HG02678 (cell line): ENCODE results near the gene PRRX2.
"Not testable (repeated sequence)": the region's sequence is repeated elsewhere in the genome, so short reads cannot be mapped to it uniquely, and the experiment has no call there.

Experiments
- ATAC-seq: cut with Tn5 transposase; IDR thresholded peaks from one replicate; pipeline ENCODE4 v1.9.1; 2021; ENCODE audit warnings: mild to moderate bottlenecking, moderate library complexity; ENCODE audit not compliant: unreplicated experiment

The PRRX2 gene

DNA sequence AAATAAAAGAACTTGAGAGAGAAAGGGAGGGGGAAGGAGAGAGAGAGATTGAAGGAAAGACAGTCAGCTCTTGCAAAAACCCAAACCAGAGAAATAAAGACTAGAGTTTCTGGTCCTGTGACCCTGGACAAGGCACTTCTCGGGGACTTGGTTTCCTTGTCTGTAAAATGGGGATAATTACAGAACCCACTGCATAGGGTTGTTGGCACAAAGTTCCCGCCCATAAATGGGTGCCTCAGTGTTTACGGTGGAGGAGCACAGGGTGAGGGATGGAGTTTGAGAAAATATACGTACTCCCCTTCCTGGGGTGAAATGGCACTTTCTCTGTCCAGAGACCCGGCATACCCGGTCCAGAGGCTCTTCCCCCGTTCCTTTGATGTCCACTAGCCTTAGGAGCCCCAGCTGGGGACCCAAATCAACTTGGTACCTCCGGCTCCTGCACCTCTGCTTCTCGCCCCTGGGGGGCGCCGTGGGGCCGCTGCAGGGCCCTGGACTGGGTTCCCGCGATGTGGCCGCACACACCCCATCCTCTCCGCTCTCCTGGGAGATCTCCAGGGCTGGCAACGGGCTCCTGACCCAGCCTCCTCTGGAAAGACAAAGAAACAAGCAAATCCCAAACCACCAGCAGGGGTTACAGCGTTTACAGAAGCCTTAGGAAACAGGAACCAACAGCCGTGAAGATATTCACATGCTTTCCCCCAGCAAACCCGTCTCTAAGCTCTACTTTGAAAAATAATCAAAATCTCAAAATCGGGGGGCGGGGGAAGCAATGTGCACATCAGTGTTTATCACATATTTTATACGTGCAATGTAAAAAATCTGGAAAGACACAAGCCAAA is 61.1 kb downstream of the PRRX2 start:
- ATAC-seq: no peak

DNA sequence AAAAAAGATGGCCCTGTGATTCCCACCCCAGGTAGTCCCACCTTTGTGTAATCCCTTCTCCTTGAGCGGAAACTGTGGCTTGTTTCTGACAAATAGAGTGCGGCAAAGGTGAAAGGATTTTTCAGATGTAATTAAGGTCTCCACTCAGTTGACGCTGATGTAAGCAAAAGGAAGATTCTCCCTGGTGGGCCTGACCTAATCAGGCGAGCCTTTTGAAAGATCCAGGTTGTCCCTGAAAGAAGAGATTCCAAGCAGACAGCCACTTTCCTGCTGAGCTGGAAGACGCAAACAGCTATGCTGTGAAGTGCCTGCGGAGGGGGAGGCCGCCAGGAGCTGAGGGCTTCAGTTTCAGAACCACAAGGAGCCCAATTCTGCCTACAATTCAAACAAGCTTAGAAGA is 63.3 kb downstream of the PRRX2 start:
- no peak for ATAC-seq

DNA sequence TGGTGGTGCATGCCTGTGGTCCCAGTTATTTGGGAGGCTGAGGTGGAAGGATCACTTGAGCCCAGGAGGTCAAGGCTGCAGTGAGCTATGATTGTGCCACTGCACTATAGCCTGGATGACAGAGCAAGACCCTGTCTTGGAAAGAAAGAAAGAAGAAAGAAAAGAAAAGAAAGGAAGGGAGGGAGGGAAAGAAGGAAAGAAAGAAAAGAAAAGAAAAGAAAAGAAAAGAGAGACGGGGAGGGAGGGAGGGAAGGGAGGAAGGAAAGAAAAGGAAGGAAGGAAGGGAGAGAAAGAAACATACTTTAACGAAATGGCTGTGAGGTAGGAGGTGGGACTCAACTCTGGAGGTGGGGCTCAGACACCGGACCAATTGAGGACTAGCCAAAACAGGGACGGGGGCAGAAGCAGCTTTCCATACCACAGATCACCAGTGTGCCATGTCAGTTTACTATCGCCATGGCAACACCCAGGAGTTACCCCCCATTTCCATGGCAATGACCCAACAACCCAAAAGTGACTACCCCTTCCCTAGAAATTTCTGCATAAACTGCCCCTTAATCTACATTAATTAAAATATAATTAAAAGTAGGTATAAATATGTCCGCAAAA is 66.1 kb downstream of the PRRX2 start:
- no peak for ATAC-seq

DNA sequence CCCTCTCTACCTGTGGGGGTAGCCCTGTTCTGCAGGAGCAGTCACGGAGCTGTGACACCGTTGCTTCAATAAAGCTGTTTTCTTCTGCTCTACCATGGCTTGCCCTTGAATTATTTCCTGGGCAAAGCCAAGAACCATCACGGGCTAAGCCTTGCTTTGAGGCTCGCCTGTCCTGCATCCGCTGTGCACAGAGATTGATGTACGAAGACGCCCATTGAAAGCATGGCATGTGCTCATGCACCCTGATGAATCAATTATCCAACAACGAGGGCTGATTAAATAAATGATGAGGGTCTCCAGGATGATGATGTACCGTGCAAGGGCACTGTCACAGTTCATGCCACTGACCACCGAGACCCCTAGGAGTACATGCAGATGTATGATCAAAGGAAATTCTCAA is 66.7 kb downstream of the PRRX2 start:
- no peak for ATAC-seq

DNA sequence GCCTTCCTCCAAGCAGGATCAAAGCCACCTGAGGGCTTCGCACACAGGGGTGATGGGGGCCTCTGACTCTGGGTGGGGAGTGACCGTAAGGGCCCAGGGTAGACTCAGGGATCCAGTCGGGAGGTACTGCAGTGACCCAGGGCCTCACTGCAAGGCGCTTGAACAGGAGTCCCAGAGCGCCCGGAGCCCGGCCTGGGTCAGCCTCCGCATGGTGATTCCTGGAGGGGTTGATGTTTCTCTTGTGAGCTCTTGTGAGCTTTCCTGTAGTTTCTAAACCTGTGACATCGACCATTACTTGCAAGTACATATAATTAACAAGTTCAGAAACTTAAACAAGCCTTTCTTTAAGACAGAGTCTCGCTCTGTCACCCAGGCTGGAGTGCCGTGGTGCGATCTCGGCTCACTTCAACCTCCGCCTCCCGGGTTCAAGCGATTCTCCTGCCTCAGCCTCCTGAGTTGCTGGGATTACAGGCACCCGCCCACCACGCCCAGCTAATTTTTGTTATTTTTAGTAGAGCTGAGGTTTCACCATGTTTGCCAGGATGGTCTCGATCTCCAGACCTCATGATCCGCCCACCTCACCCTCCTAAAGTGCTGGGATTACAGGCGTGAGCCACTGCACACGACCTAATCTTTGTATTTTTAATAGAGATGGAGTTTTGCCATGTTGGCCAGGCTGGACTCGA is 67.6 kb downstream of the PRRX2 start:
- no peak for ATAC-seq

DNA sequence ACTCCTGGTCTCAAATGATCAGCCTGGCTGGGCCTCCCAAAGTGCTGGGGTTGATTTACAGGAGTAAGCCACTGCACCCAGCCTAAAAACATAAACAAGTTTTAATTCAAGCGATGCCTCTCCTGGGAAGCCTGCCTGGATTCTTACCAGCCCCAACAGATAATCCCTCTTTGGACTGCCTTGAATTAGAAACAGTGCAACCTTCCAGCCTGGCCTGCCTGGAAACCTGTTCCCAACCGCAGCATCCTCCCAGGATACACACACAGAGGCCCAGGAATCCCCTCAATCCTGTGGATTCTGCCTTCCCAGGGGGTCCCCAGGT is 68.1 kb downstream of the PRRX2 start:
- ATAC-seq: no peak

DNA sequence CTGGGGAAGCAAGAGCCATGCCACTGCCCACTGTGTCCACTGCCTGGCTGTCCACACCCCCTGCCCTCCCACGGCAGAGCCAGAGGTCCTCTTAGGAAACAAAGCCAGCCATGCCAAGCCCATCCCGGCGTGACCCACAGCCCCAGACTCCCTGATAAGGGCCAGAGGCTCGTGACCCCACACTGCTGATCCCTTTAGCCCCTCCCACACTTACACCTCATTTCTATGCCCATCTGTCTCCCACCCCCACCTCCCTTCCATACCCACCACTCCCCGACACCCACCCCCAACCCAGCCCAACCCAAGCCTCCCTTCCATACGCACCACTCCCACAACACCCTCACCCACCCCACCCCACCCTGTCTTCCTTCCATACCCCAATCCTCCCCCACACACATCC is 70.1 kb downstream of the PRRX2 start:
- ATAC-seq: no peak

DNA sequence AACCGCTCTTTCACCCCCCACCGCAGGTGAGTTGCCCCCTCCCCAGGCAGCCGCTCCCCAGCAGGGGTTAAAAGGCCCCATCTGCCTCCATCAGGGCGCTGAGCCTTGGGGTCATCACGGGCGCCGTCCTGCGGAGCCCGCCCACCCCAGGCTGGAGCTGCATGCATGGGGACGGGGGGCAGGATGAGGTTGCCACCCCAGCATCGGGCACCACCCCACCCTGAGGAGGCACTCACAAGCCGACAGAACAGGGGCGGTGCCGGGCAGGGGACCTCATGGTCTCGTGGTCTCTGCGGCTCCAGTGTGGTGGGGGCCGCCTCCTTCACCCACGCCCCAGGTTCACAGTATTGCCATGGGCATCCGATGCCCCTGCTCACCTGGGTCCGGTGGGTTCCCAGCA is 70.9 kb downstream of the PRRX2 start:
- ATAC-seq: no peak

DNA sequence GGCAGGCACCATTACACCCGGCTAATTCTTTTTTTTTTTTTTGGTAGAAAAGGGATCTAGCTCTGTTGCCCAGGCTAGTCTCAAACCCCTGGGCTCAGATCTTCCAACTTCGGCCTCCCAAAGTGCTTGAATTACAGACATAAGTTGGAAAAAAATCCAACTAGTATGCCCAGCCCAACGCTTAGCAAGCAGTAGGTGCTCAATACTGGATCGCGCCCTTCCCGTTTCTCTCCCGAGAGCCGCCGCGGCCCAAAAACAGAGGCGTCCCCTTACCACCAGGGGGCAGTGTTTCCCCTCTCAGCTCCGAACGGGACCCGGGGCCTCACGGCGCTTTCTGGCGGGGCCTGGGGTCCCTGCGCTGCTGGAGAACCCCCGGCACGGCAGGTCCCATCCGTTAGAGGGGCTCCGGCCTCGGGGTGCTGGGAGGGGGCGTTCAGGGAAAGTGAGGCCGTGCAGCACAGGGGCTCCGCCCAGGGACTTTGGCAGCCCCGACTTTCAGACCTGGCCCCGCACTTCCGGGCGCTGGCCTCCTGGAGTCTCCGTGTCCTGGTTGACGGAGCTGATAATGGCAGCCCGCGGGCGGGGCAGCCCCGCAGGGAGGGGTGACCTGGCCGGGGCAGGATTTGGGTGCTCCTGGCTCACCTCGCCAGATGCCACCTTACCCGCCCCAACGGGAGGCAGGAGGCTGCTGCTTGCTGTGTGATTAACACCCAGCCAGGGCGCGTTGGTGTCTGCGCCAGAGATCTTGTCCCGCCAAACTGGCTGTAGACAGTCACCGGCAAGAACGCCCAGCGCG is 72.2 kb downstream of the PRRX2 start:
- ATAC-seq: peak; percentile 59

DNA sequence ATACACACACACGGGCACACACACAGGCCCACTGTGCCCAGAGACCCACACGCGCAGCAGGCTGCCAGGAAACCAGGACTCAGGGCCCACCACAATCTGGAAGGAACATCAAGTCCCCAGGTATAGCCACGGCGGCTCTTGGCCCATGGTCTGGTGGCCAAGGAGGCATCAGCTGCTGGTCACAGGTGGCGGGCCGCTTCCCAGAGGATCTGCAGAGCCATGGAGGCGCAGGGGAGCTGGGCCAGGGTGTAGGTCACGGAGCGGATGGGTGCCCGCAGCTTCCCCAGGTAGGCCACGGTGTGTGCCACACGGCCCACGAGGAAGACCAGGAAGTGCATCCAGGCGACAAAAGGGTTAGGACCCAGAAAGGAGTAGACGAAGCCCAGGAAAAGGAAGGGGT is 74.0 kb downstream of the PRRX2 start:
- ATAC-seq: no peak

DNA sequence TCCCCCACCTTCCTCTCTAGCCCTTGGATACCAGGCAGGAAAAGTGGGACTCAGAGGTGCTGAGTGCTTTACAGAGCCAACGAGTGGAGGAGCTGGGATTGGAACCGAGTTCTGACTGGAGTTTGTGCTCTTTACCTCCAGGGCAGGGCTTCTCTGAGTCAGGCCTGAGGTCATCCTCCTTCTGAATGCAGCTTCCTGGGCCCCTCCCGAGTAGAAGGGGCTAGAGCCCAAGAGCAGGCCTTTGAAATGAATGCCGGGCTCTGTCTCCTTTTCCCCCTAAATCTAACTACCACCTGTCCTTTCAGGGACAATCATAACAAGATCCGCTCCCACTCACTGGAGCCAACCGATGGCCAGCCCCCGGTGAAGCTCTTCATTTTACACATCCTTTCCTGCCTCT is 74.7 kb downstream of the PRRX2 start:
- no peak for ATAC-seq

DNA sequence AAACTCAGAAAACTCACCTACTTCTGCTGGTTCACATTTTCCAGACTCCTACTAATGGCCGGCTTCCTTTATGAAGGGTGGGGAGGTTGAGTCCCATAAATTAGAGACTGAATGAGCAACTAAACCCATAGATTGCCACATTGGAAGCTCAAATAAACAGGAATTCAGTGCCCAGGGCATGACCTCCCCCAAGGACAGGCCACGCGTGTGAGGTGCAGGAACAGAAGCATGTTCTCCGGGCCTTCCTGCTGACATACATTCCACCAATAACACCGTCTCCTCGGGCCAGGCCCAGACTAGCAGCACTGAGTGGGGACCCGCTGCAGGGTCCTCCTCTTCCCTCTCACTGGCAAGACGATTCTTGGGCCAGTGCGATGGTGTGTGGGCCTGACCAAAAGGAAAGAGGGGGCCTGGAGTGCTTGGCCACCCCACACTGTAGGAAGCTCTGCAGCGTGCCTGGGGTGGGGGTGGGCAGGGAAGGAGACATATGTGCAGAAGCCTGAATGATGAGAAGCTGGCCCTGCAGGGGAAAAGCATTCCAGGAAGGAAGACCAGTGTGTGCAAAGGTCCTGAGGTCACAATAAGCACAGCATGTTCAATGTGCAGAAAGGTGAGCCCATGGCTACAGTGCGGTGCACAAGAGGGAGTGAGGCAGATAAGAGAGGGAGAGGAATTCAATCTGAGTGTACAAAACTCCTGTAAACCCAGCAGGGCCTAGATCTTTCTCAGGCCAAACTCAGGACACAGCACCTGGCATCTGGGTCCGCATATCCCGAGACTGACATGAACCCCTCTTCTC is 75.4 kb downstream of the PRRX2 start:
- ATAC-seq: no peak

DNA sequence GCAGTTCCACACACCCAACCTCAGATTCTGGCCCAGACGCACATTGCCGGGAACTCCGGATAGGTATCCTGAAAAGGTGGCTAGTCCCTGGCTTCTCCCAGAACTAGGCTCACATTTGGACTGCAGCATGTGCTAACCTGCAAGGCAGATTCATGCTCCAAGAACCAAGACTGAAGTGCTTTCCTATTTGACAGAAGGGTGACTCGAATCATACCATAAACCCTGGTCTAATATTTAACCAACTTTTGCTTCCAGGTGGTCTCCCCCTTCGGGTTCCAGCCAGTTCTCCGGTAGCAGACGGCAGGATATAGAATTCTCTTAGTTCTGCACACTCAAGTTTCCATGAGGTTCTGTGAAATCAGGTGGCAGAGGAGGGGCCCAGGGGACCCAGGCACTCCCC is 79.8 kb downstream of the PRRX2 start:
- ATAC-seq: no peak

DNA sequence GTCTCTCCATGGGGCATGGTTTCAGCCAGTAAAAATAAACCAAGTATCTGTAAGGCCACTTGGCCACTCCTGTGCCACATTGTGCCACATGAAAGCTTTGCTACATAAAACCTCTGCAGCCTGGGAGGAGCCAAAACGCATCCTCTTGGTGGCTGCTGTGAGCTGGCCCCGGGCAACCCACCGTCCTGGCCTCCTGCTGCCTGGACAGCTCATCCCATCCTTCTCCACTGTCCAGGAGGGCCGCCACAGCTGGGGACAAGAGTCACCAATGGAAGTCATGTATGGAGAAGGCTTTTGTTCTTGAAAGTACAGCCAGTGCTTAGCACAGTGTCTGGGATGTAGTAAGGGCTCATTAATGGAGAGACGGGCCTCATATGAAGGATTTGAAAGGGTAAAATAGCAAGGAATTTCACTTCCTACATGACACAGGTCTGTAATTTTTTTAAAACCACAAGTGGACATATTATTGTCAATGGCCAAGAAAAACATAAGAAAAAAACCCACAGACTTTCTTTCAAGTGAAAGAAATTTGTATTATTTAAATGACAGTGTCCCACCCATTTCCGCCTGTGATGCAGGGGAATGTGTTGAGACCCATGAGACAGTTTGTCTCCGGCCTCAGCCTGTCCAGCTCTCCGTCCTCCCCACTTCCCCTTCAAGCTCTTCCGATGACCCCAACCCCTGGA is 80.8 kb downstream of the PRRX2 start:
- ATAC-seq: no peak

DNA sequence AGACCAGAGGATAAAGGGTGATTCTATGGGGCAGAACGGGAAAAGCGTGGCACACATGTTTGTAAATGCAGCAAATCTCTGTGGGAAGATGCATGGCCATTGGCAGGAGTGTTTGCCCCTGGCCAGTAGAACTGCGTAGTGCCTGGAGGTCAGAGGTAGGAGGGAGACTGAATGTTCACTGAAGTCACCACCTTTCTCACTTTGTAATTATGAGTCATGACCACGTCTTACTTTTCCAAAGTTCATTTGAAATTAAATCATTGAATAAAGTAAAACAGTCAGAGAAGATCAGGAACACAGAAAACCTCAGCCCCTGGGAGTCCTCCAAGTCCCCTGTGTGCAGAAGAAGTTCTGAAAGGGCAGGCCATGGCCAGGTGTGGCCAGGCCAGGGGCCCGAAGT is 82.8 kb downstream of the PRRX2 start:
- ATAC-seq: no peak

DNA sequence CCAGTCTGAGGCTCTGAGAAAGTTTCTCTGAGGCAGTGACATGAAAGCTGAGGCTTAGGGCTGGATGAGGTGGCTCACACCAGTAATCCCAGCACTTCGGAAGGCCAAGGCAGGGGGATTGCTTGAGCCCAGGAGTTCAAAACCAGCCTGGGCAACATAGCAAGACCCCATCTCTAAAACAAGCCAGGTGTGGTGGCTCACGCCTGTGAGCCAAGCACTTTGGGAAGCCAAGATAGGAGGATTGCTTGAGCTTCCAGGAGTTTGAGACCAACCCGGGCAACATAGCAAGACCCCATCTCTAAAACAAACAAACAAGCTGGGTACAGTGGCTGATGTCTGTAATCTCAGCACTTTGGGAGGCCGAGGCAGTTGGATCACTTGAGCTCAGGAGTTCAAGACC is 83.6 kb downstream of the PRRX2 start:
- not testable (repeated sequence) for ATAC-seq

DNA sequence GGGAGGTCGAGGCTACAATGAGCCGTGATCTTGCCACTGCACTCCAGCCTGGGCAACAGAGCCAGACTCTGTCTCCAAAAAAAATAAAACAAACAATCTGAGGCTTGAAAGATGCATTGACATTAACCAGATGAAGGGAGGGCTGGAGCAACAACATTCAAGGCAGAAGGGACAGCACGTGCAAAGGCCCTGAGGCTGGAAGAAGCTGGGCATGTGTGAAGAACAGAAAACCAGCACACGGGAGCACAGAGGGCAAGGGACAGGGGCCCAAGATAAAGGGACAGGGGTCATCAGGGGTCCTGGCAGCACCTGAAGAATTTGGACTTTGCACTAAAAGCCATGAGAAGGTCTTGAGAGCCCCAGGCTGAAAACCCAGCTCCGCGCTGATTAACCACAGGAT is 84.1 kb downstream of the PRRX2 start:
- ATAC-seq: no peak

DNA sequence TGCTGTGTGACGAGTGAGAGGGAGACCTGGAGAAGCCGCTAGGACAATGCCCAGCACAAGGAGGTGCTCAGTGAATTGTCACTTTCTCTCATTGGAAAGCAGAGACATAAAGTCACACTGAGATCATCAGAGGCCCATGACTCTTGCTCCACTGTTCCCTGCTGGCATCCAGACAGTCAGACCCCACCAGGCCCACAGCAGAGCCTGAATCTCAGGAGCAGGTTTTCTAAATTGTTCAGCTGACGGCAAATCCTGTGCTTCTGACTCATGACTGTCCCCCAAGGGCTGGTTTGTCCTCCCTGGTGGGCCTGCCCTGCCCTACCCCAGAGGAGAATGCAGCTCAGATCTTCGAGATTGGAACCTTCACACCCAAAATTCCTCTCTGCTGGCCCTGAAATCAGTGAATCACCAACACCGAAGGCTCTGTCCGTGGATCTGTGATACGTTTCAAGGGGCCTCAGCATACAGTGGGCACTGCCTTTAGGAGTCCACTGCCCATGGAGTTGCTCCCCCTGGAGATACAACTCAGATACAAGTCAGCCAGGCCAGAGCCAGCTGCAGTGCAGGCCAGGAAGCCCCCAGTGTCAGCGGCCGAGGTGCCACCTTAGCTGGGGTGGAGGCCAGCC is 84.7 kb downstream of the PRRX2 start:
- no peak for ATAC-seq
